ENCODE measurements around the gene LCTL. TPM values are rescaled to one million over a fixed set of nuclear protein-coding genes. Genes with fewer than 3 reads are reported as not detected.
"Not testable (repeated sequence)": the region's sequence is repeated elsewhere in the genome, so short reads cannot be mapped to it uniquely, and the experiment has no call there.

The LCTL gene
- total RNA-seq, 1 donor from 2014 or later = not detected

DNA sequence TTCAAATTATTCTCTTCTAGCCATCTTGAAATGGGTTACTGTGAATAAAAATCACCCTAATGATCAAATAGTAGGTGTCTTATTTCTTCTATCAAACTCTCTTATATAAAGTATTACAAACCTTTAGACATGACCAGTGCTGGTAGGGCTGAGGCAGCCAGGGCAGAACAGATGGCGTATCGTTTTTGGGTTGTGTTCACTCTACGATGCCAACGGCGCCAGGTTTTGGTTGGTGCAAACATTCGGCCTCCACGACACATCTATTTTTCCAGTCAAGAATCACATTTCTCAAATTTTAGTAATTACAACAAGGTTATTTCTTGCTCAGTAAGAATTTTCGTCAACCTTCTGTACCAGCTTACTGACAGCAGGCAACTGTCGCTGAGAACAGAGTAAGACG, 63.3 kb downstream of the LCTL start:
- Histone ChIP-seq H3K36me3 (peaks cover 0 to 51% of the 10 kb centered on the region in 2 donors), H3K27me3 (no peaks in the 10 kb centered on the region), H3K27ac (no peak overlapping the region), H3K4me1 (peaks cover 31% of the 10 kb centered on the region), H3K4me3 (no peak overlapping the region), H3K9me3 (no peaks in the 10 kb centered on the region)
- DNase-seq (ENCODE audit: extremely low spot score in 2 of 2) = no peak
- intact Hi-C loops (cut with DNase I) = no loop called here
- TF ChIP-seq POLR2AphosphoS5 (IDR thresholded peaks at IDR 0.05; ENCODE audit: insufficient read depth in 1 of 2, low read depth in 1 of 2) = no peak
- TF ChIP-seq, protein P1, sequence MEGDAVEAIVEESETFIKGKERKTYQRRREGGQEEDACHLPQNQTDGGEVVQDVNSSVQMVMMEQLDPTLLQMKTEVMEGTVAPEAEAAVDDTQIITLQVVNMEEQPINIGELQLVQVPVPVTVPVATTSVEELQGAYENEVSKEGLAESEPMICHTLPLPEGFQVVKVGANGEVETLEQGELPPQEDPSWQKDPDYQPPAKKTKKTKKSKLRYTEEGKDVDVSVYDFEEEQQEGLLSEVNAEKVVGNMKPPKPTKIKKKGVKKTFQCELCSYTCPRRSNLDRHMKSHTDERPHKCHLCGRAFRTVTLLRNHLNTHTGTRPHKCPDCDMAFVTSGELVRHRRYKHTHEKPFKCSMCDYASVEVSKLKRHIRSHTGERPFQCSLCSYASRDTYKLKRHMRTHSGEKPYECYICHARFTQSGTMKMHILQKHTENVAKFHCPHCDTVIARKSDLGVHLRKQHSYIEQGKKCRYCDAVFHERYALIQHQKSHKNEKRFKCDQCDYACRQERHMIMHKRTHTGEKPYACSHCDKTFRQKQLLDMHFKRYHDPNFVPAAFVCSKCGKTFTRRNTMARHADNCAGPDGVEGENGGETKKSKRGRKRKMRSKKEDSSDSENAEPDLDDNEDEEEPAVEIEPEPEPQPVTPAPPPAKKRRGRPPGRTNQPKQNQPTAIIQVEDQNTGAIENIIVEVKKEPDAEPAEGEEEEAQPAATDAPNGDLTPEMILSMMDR (IDR thresholded peaks at IDR 0.05) = no peak
- no peak for TF ChIP-seq POLR2A (IDR thresholded peaks at IDR 0.05)

DNA sequence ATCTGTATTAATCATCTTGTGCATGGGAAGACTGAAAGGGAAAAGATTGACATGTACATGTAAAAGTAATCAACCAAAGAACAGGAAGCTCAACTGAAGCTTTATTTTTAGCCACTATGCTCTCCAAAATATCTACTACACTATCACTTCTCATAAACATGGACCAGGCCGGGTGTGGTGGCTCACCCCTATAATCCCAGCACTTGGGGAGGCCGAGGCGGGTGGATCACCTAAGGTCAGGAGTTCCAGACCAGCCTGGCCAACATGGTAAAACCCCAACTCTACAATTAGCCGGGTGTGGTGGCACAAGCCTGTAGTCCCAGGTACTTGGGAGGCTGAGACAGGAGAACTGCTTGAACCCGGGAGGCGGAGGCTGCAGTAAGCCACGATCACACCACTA, 65.5 kb downstream of the LCTL start:
- H3K4me1 ChIP-seq = peaks cover 43% of the 10 kb centered on the region
- H3K27ac ChIP-seq; H3K27me3 ChIP-seq; H3K9me3 ChIP-seq; H3K4me3 ChIP-seq; DNase-seq (ENCODE audit: extremely low spot score in 2 of 2): not testable (repeated sequence)
- intact Hi-C loops (cut with DNase I) = loop anchor here (1.0 kb wide), 1 partner anchor 114 kb away; the partner anchor contains the start of gene MAP2K1
- peaks cover 0 to 54% of the 10 kb centered on the region in 2 donors for H3K36me3 ChIP-seq

DNA sequence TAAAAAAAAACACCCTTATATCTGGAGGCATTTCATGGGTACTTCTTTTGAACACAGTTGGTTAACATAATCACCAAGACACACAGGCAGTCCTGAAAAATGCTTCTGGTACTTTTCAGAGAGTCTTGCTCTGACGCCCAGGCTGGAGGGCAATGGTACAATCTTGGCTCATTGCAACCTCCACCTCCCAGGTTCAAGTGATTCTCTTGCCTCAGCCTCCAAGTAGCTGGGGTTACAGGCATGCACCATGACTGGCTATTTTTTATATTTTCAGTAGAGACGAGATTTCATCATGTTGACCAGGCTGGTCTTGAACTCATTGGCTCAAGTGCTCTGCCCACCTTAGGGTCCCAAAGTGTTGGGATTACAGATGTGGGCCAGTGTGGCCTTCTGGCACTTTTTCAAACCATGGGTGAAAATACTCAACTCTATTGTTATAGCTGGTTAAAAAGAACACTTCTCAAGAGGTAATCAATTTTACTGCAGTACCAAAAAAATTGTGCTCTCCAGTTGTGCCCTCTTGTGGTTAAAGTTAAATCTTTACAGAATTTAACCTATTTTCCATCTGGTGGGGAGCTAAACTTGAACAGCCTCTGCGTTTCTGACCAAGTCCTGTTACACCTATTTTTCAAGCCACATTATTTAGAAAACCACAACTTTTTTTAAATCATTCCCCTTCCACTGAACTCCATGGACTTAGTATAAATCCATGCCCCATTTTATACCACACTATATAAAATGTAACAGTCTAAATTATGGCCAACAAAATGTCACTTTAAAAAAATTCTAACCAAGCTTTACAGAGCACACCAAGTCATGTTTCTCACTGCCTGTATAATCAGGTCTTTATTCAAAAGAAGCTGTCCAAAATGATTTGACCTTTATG, 67.1 kb downstream of the LCTL start:
- DNase-seq (ENCODE audit: extremely low spot score in 2 of 2) = no peak
- Histone ChIP-seq H3K27ac (no peak overlapping the region), H3K9me3 (no peaks in the 10 kb centered on the region), H3K27me3 (no peaks in the 10 kb centered on the region), H3K36me3 (peaks cover 0 to 63% of the 10 kb centered on the region in 2 donors), H3K4me1 (peaks cover 39% of the 10 kb centered on the region), H3K4me3 (no peak overlapping the region)
- intact Hi-C loops (cut with DNase I) = no loop called here
- TF ChIP-seq POLR2A (IDR thresholded peaks at IDR 0.05) (no peak), POLR2AphosphoS5 (IDR thresholded peaks at IDR 0.05; ENCODE audit: insufficient read depth in 1 of 2, low read depth in 1 of 2) (no peak)
- TF ChIP-seq, protein P1 (IDR thresholded peaks at IDR 0.05) = peak in 1 of 3 experiments; percentile 13

Small RNA genes within 50 kb of the gene (small RNA-seq; reads per million reads assigned to genes)
- gene RF01159 = not detected
- not detected for gene SNORD16
- gene SNORD18A = not detected
- not detected for gene SNORD18B
- not detected for gene SNORD18C

Other genes starting within 250 kb of the LCTL start
- gene TIPIN, start 209.3 kb downstream of the LCTL start, total RNA-seq = 7.9 TPM
- gene MAP2K1, start 179.1 kb downstream of the LCTL start, total RNA-seq = 23.6 TPM
- 27.0 TPM for gene SNAPC5, start 68.2 kb downstream of the LCTL start, total RNA-seq
- 3,670 TPM for gene RPL4, start 61.1 kb downstream of the LCTL start, total RNA-seq
- gene ZWILCH, start 60.7 kb downstream of the LCTL start, total RNA-seq = 2.2 TPM
- 28.5 TPM for gene SMAD6, start 136.2 kb upstream of the LCTL start, total RNA-seq

All from vagina (tissue), 2 donors.